HCT116 (cell line): ENCODE measurements around the gene KDSR. TPM values are rescaled to one million over a fixed set of nuclear protein-coding genes. Genes with fewer than 3 reads are reported as not detected.

Experiments used
- ATAC-seq: fragments of 200-7000 bp; cut with Tn5 transposase; 2 replicates; pipeline ENCODE4 v1.9.1; 2020; ENCODE audit warnings: mild to moderate bottlenecking, moderate library complexity
- BruUV-seq: library from RNA; stranded (reverse); fragments of 400-500 nt; replicated peaks from 2 replicates; lab custom pipeline; 2021; lab: Mats Ljungman, UMichigan
- CTCF ChIA-PET: fragments of 300-600 bp; sonication (Branson Sonifier 250); formaldehyde crosslinking; loops from one replicate; lab custom pipeline; 2021; ENCODE audit warnings: antibody characterized with exemption; lab: Charles Lee
- POLR2A ChIA-PET: fragments of 300-600, 350-600 bp; sonication (Branson Sonifier 250); formaldehyde crosslinking; loops from one replicate; lab custom pipeline; 2021; ENCODE audit warnings: antibody characterized with exemption; lab: Charles Lee
- RAD21 ChIA-PET, 2 experiments: fragments of 300-600 bp; sonication (Branson Sonifier 250); formaldehyde crosslinking; loops; one replicate each; lab custom pipeline; 2023; ENCODE audit warnings: low total read pairs in 2 of 2; ENCODE audit not compliant: uncharacterized antibody in 2 of 2, unreplicated experiment in 2 of 2, low non-redundant PET in 1 of 2; lab: Charles Lee
- DNase-seq: peaks from one replicate; pipeline ENCODE4 v3.0.0-alpha.2; 2010; ENCODE audit warnings: low read depth, low spot score
- H2AFZ ChIP-seq: fragments of 200-600 bp; shearing (Covaris generic), sonication (generic); 2 replicates; pipeline ENCODE4 v1.6.1; 2017; ENCODE audit warnings: low read depth, mixed run types, mixed read lengths, antibody characterized with exemption, low read length; ENCODE audit not compliant: poor library complexity, severe bottlenecking
- H3K27ac ChIP-seq: 2 replicates; pipeline ENCODE4 v1.5.1; 2012; ENCODE audit warnings: low read depth, low read length
- H3K27me3 ChIP-seq: fragments of 200-600 bp; sonication (generic); 2 replicates; pipeline ENCODE4 v1.6.1; 2016; ENCODE audit warnings: mixed run types, low read length, mixed read lengths; ENCODE audit not compliant: insufficient read depth
- H3K36me3 ChIP-seq, 2 experiments: fragments of 200-500 bp in 1 of 2; fragments of 200-600 bp in 1 of 2; sonication (Bioruptor generic) in 1 of 2; sonication (generic) in 1 of 2; 2 replicates each; pipeline versions ENCODE4 v1.5.1 to v1.6.1; 2014 to 2016; ENCODE audit warnings: low read length in 2 of 2, inconsistent platforms in 1 of 2, mixed read lengths in 1 of 2, mixed run types in 1 of 2; ENCODE audit not compliant: insufficient read depth in 2 of 2, control insufficient read depth in 1 of 2
- H3K4me1 ChIP-seq, 2 experiments: fragments of 200-600 bp in 1 of 2; sonication (generic) in 1 of 2; 2 replicates each; pipeline versions ENCODE4 v1.5.1 to v1.6.1; 2012 to 2017; ENCODE audit warnings: low read length in 2 of 2, inconsistent platforms in 1 of 2, mild to moderate bottlenecking in 1 of 2, mixed read lengths in 1 of 2, mixed run types in 1 of 2, moderate library complexity in 1 of 2; ENCODE audit not compliant: insufficient read depth in 2 of 2, control insufficient read depth in 1 of 2
- H3K4me2 ChIP-seq: fragments of 200-600 bp; sonication (generic); 2 replicates; pipeline ENCODE4 v1.6.1; 2017; ENCODE audit warnings: mixed run types, low read length, mixed read lengths
- H3K4me3 ChIP-seq, 2 experiments: fragments of 200-600 bp in 1 of 2; sonication (generic) in 1 of 2; replicated peaks in 1 of 2; 2 replicates each; pipeline ENCODE4 v1.5.1; 2011 to 2016; ENCODE audit warnings: low read length in 2 of 2, control low read depth in 1 of 2, low read depth in 1 of 2, mild to moderate bottlenecking in 1 of 2, mixed read lengths in 1 of 2, mixed run types in 1 of 2
- H3K79me2 ChIP-seq: fragments of 200-600 bp; sonication (generic); 2 replicates; pipeline ENCODE4 v1.6.1; 2017; ENCODE audit warnings: mild to moderate bottlenecking, mixed run types, low read length, moderate library complexity, mixed read lengths; ENCODE audit not compliant: insufficient read depth
- H3K9ac ChIP-seq: fragments of 200-600 bp; sonication (generic); 2 replicates; pipeline ENCODE4 v1.6.1; 2016; ENCODE audit warnings: low read length, mixed read lengths
- H3K9me2 ChIP-seq: fragments of 200-600 bp; sonication (generic), shearing (Covaris generic); 2 replicates; pipeline ENCODE4 v1.6.1; 2017; ENCODE audit warnings: mixed run types, mild to moderate bottlenecking, moderate library complexity; ENCODE audit not compliant: insufficient read depth
- H3K9me3 ChIP-seq, 2 experiments: fragments of 200-500 bp in 1 of 2; fragments of 200-600 bp in 1 of 2; sonication (Bioruptor generic) in 1 of 2; sonication (generic) in 1 of 2; 2 replicates each; pipeline ENCODE4 v1.6.1; 2014 to 2017; ENCODE audit warnings: low read length in 2 of 2, mixed read lengths in 2 of 2, inconsistent platforms in 1 of 2, low read depth in 1 of 2, mild to moderate bottlenecking in 1 of 2, mixed run types in 1 of 2, moderate library complexity in 1 of 2; ENCODE audit not compliant: control insufficient read depth in 1 of 2, insufficient read depth in 1 of 2
- H4K20me1 ChIP-seq: fragments of 200-600 bp; sonication (generic), shearing (Covaris generic); 2 replicates; pipeline ENCODE4 v1.6.1; 2017; ENCODE audit warnings: mixed run types, mild to moderate bottlenecking, moderate library complexity; ENCODE audit not compliant: insufficient read depth
- CEBPB ChIP-seq: IDR thresholded peaks from 2 replicates; pipeline ENCODE4 v1.6.1; 2012; ENCODE audit warnings: low read depth
- EZH2phosphoT487 ChIP-seq: fragments of 200-600 bp; IDR thresholded peaks from 2 replicates; pipeline ENCODE4 v1.6.1; 2018; ENCODE audit warnings: antibody characterized with exemption, borderline replicate concordance
- FOSL1 ChIP-seq: IDR thresholded peaks from 2 replicates; pipeline ENCODE4 v1.6.1; 2012; ENCODE audit warnings: low read depth
- POLR2A ChIP-seq: IDR thresholded peaks from 2 replicates; pipeline ENCODE4 v1.7.0; 2011; ENCODE audit warnings: borderline replicate concordance; ENCODE audit not compliant: insufficient read depth, insufficient read length; ENCODE audit errors: extremely low read depth
- RAD21 ChIP-seq: IDR thresholded peaks from 2 replicates; pipeline ENCODE4 v1.6.1; 2012; ENCODE audit warnings: low read depth, mild to moderate bottlenecking
- SIN3A ChIP-seq: IDR thresholded peaks from 2 replicates; pipeline ENCODE4 v1.6.1; 2012; ENCODE audit warnings: low read depth
- SRF ChIP-seq: IDR thresholded peaks from 2 replicates; pipeline ENCODE4 v1.6.1; 2012; ENCODE audit warnings: low read depth
- ZFX ChIP-seq: fragments of 450-650 bp; IDR thresholded peaks from 2 replicates; pipeline ENCODE4 v1.6.1; 2017
- ZNF274 ChIP-seq: fragments of 200-500 bp; sonication (Bioruptor generic); IDR thresholded peaks from 2 replicates; pipeline ENCODE4 v1.6.1; 2014; ENCODE audit warnings: mild to moderate bottlenecking, low read depth, low read length, inconsistent platforms
- intact Hi-C: fragments of 100-400 bp; cut with micrococcal nuclease; formaldehyde crosslinking; loops from 2 replicates; pipeline ENCODE4 v1.10.0; 2022
- total RNA-seq: library from RNA; stranded (reverse); gene quantifications from one replicate; pipeline ENCODE4 v1.2.1, GENCODE V29; 2021; ENCODE audit not compliant: unreplicated experiment
- TF ChIP-seq, protein P1 (sequence below): IDR thresholded peaks from 2 replicates; pipeline ENCODE4 v1.6.1; 2012; ENCODE audit warnings: low read depth

KDSR gene
- total RNA-seq, 1 experiment from 2014 or later: 68.6 TPM

DNA sequence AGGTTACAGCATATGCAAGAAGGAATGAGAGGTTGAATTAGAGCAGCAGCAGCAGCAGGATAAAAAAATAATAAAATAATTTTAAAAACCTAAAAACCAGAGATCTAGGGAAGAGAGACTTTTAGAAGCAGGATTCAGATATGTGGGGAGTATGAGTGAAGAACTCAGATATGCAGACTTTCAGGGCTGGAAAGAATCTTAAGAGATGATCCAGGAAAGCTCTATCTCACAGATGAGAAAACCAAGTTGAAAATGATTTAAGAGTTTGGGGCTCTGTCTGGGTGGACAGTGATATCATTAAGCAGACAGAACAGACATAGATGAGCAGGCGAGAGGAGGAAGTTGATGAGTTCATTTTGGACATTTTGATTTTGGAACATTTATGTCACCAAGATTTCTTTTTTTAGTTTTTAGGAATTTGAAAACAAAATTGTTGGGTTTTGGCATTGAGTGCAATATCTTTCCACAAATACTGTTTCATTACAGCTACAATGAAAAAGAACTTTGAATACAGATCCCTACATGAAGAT is 79.2 kb downstream of the KDSR start:
- no peaks in the 10 kb centered on the region for H3K79me2 ChIP-seq
- H3K4me3 ChIP-seq: no peak overlapping the region
- DNase-seq (no peak), ATAC-seq (no peak)
- CTCF ChIA-PET: no interaction called here
- H3K9ac ChIP-seq: no peak overlapping the region
- no peaks in the 10 kb centered on the region for H4K20me1 ChIP-seq
- intact Hi-C loops: no loop called here
- no TSS peak for BruUV-seq
- RAD21 ChIA-PET: no interaction called here
- no peaks in the 10 kb centered on the region for H3K36me3 ChIP-seq
- H3K9me2 ChIP-seq: no peaks in the 10 kb centered on the region
- no peaks in the 10 kb centered on the region for H3K4me1 ChIP-seq
- H3K27ac ChIP-seq: no peak overlapping the region
- H2AFZ ChIP-seq: no peak overlapping the region
- POLR2A ChIA-PET: no interaction called here
- no peak overlapping the region for H3K4me2 ChIP-seq
- no peak for TF ChIP-seq CEBPB
- no peak for TF ChIP-seq SIN3A
- TF ChIP-seq, protein P1, sequence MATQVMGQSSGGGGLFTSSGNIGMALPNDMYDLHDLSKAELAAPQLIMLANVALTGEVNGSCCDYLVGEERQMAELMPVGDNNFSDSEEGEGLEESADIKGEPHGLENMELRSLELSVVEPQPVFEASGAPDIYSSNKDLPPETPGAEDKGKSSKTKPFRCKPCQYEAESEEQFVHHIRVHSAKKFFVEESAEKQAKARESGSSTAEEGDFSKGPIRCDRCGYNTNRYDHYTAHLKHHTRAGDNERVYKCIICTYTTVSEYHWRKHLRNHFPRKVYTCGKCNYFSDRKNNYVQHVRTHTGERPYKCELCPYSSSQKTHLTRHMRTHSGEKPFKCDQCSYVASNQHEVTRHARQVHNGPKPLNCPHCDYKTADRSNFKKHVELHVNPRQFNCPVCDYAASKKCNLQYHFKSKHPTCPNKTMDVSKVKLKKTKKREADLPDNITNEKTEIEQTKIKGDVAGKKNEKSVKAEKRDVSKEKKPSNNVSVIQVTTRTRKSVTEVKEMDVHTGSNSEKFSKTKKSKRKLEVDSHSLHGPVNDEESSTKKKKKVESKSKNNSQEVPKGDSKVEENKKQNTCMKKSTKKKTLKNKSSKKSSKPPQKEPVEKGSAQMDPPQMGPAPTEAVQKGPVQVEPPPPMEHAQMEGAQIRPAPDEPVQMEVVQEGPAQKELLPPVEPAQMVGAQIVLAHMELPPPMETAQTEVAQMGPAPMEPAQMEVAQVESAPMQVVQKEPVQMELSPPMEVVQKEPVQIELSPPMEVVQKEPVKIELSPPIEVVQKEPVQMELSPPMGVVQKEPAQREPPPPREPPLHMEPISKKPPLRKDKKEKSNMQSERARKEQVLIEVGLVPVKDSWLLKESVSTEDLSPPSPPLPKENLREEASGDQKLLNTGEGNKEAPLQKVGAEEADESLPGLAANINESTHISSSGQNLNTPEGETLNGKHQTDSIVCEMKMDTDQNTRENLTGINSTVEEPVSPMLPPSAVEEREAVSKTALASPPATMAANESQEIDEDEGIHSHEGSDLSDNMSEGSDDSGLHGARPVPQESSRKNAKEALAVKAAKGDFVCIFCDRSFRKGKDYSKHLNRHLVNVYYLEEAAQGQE: no peak
- TF ChIP-seq FOSL1: no peak
- TF ChIP-seq SRF: no peak
- no peak for TF ChIP-seq ZNF274
- no peak for TF ChIP-seq ZFX
- no peak for TF ChIP-seq POLR2A
- no peak for TF ChIP-seq EZH2phosphoT487
- TF ChIP-seq RAD21: no peak
- peaks cover 14% of the 10 kb centered on the region; the same call in 1 of the 2 replicates for H3K27me3 ChIP-seq
- H3K9me3 ChIP-seq: no peaks in the 10 kb centered on the region
